Measurements from ENCODE around the gene C10orf67.
"Not testable (repeated sequence)": the region's sequence is repeated elsewhere in the genome, so short reads cannot be mapped to it uniquely, and the experiment has no call there.

Gene C10orf67

GRCh38 chr10:23362069-23362830 lies 17.7 kb upstream of the C10orf67 start:
- no peak overlapping the region for H3K4me3 ChIP-seq (ENCODE audit: low read depth, low read length)
- DNase-seq (ENCODE audit: low read depth), result peak; percentile 42
- no peak for TF ChIP-seq CTCF (IDR thresholded peaks at IDR 0.05; ENCODE audit: insufficient read depth, low read depth, low read length, missing control alignments)

DNA sequence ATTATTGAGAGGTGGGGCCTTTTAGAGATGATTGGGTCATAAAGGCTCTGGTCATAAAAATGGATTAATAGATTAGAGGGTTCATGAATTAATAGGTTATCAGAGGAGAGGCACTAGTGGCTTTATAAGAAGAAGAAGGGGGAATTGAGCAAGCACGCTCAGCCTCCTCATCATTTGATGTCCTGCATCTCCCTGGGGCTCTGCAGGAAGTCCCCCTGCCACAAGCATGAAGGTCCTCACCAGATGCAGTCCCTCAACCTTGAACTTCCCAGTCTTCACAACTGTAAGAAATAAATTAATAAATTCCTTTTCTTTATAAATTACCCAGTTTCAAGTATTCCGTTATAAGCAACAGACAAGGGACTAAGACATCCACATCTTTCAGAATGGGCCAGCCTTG lies 17.1 kb upstream of the C10orf67 start:
- DNase-seq (ENCODE audit: low read depth), result no peak
- no peak for TF ChIP-seq CTCF (IDR thresholded peaks at IDR 0.05; ENCODE audit: insufficient read depth, low read depth, low read length, missing control alignments)
- H3K4me3 ChIP-seq (ENCODE audit: low read depth, low read length), result no peak overlapping the region

GRCh38 chr10:23359692-23360380 lies 15.2 kb upstream of the C10orf67 start:
- H3K4me3 ChIP-seq (ENCODE audit: low read depth, low read length), result no peak overlapping the region
- TF ChIP-seq CTCF (IDR thresholded peaks at IDR 0.05; ENCODE audit: insufficient read depth, low read depth, low read length, missing control alignments), result no peak
- no peak for DNase-seq (ENCODE audit: low read depth)

DNA sequence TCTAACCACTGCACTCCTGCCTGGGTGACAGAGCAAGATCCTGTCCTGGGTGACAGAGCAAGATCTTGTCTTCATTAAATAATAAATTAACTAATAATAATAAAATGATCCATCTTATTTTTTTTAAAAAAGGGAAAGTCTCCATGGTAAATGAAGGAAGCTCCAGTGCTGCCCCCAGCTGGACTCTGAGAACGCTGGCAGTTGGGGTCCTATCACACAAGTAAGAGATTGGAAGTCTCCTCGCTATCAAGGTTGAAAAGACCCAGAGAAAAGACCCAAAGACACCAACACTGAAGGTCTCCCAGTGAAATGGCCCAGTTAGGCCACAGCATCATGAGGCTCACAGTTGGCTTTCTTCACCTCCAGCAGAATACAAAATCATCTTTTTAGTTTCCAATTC lies 13.8 kb upstream of the C10orf67 start:
- no peak for TF ChIP-seq CTCF (IDR thresholded peaks at IDR 0.05; ENCODE audit: insufficient read depth, low read depth, low read length, missing control alignments)
- no peak overlapping the region for H3K4me3 ChIP-seq (ENCODE audit: low read depth, low read length)
- DNase-seq (ENCODE audit: low read depth), result no peak

GRCh38 chr10:23354630-23355279 lies 10.2 kb upstream of the C10orf67 start:
- H3K4me3 ChIP-seq (ENCODE audit: low read depth, low read length), result no peak overlapping the region
- no peak for TF ChIP-seq CTCF (IDR thresholded peaks at IDR 0.05; ENCODE audit: insufficient read depth, low read depth, low read length, missing control alignments)
- no peak for DNase-seq (ENCODE audit: low read depth)

DNA sequence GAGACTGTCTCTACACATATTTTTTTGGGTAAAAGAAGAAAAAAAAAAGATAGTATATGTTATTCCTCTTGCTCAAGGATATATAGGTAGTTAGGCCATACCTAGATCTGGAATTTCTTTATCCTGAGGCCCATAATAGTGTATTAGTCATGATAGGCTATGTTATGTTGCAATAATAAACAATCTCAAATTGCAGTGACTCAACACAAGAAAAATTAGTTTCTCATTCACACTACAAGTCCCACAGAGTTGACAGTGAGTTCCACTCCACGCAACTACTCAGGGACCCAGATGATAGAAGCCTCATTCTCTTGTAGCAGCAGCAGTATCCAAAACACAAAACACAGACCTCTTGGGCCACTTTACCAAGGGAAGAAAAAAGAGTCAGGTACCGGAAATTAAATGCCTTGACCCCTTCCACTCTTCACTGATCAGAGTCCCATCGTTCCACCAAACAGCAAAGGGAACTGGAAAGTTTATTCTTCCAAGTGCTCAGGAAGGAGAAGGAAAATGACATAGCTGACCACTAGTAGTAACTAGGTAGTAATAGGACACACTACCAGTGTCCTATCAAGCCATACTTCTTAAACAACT lies 7.4 kb upstream of the C10orf67 start:
- TF ChIP-seq CTCF (IDR thresholded peaks at IDR 0.05; ENCODE audit: insufficient read depth, low read depth, low read length, missing control alignments), result no peak
- no peak for DNase-seq (ENCODE audit: low read depth)
- H3K4me3 ChIP-seq (ENCODE audit: low read depth, low read length), result no peak overlapping the region

GRCh38 chr10:23350706-23351105 lies 6.1 kb upstream of the C10orf67 start:
- DNase-seq (ENCODE audit: low read depth); H3K4me3 ChIP-seq (ENCODE audit: low read depth, low read length): not testable (repeated sequence)
